ENCODE measurements around the gene PCDHGB5.

GRCh38 chr5:141437221-141437620, 39.5 kb downstream of the PCDHGB5 start:
- TF ChIP-seq, protein P1, sequence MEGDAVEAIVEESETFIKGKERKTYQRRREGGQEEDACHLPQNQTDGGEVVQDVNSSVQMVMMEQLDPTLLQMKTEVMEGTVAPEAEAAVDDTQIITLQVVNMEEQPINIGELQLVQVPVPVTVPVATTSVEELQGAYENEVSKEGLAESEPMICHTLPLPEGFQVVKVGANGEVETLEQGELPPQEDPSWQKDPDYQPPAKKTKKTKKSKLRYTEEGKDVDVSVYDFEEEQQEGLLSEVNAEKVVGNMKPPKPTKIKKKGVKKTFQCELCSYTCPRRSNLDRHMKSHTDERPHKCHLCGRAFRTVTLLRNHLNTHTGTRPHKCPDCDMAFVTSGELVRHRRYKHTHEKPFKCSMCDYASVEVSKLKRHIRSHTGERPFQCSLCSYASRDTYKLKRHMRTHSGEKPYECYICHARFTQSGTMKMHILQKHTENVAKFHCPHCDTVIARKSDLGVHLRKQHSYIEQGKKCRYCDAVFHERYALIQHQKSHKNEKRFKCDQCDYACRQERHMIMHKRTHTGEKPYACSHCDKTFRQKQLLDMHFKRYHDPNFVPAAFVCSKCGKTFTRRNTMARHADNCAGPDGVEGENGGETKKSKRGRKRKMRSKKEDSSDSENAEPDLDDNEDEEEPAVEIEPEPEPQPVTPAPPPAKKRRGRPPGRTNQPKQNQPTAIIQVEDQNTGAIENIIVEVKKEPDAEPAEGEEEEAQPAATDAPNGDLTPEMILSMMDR (IDR thresholded peaks at IDR 0.05), result no peak
- TF ChIP-seq POLR2AphosphoS5 (IDR thresholded peaks at IDR 0.05) (no peak), POLR2A (IDR thresholded peaks at IDR 0.05) (no peak)
